KMS-11 (cell line): ENCODE measurements around the gene NFASC.

Experiments used
- H2AFZ ChIP-seq: fragments of 200-600 bp; sonication (generic); 2 replicates; pipeline ENCODE4 v1.6.1; 2016; ENCODE audit warnings: antibody characterized with exemption, mixed run types, low read depth
- H3K27ac ChIP-seq: fragments of 200-600 bp; sonication (generic); 2 replicates; pipeline ENCODE4 v1.6.1; 2016; ENCODE audit warnings: mild to moderate bottlenecking, mixed run types
- H3K27me3 ChIP-seq: fragments of 200-600 bp; sonication (generic); 2 replicates; pipeline ENCODE4 v1.6.1; 2017; ENCODE audit warnings: mild to moderate bottlenecking, low read depth, mixed run types, moderate library complexity; ENCODE audit not compliant: insufficient read depth
- H3K36me3 ChIP-seq: fragments of 200-600 bp; sonication (generic); 2 replicates; pipeline ENCODE4 v1.6.1; 2017; ENCODE audit warnings: mild to moderate bottlenecking, mixed run types; ENCODE audit not compliant: insufficient read depth
- H3K4me1 ChIP-seq: fragments of 200-600 bp; sonication (generic); 2 replicates; pipeline ENCODE4 v1.6.1; 2016; ENCODE audit warnings: mild to moderate bottlenecking, low read depth, mixed run types; ENCODE audit not compliant: poor library complexity, severe bottlenecking
- H3K4me2 ChIP-seq: fragments of 200-600 bp; sonication (generic); 2 replicates; pipeline ENCODE4 v1.7.0; 2016; ENCODE audit warnings: mild to moderate bottlenecking, mixed run types
- H3K4me3 ChIP-seq: fragments of 200-600 bp; sonication (generic); IDR thresholded peaks from 2 replicates; pipeline ENCODE4 v1.6.1; 2017; ENCODE audit warnings: low read depth, low read length, mixed read lengths; ENCODE audit not compliant: insufficient read depth
- H3K79me2 ChIP-seq: fragments of 200-600 bp; sonication (generic); 2 replicates; pipeline ENCODE4 v1.6.1; 2016; ENCODE audit warnings: low read depth, mixed run types; ENCODE audit not compliant: insufficient read depth
- H3K9ac ChIP-seq: fragments of 200-600 bp; sonication (generic); 2 replicates; pipeline ENCODE4 v1.6.1; 2016; ENCODE audit warnings: mild to moderate bottlenecking, mixed run types
- H4K20me1 ChIP-seq: fragments of 200-600 bp; sonication (generic); 2 replicates; pipeline ENCODE4 v1.6.1; 2016; ENCODE audit warnings: mild to moderate bottlenecking, mixed run types; ENCODE audit not compliant: insufficient read depth
- CTCF ChIP-seq: fragments of 200-600 bp; sonication (generic); conservative IDR thresholded peaks from 2 replicates; pipeline ENCODE4 v1.6.1; 2017; ENCODE audit warnings: low read depth, mild to moderate bottlenecking, antibody characterized with exemption, low read length, moderate library complexity, mixed read lengths

The NFASC gene

GRCh38 chr1:204923201-204923600 is 52.5 kb downstream of the NFASC start:
- Histone ChIP-seq H3K27ac (no peak overlapping the region), H4K20me1 (no peaks in the 10 kb centered on the region), H3K79me2 (no peaks in the 10 kb centered on the region), H3K36me3 (no peaks in the 10 kb centered on the region), H3K27me3 (no peaks in the 10 kb centered on the region; the same call in 1 of the 2 replicates), H3K9ac (no peak overlapping the region), H3K4me1 (no peaks in the 10 kb centered on the region), H3K4me3 (no peak overlapping the region), H2AFZ (no peak overlapping the region), H3K4me2 (no peak overlapping the region)
- no peak for TF ChIP-seq CTCF

- Histone ChIP-seq H3K27ac (no peak overlapping the region), H3K36me3 (no peaks in the 10 kb centered on the region), H3K4me2 (no peak overlapping the region), H4K20me1 (no peaks in the 10 kb centered on the region), H3K9ac (no peak overlapping the region), H2AFZ (no peak overlapping the region), H3K79me2 (no peaks in the 10 kb centered on the region), H3K4me3 (no peak overlapping the region), H3K4me1 (no peaks in the 10 kb centered on the region), H3K27me3 (no peaks in the 10 kb centered on the region; the same call in 1 of the 2 replicates)
- no peak for TF ChIP-seq CTCF
These were observed 53.0 kb downstream of the NFASC start for GRCh38 chr1:204923626-204924012.

GRCh38 chr1:204924013-204924759 is 53.5 kb downstream of the NFASC start:
- TF ChIP-seq CTCF = no peak
- no peak overlapping the region for H3K4me2 ChIP-seq
- no peak overlapping the region for H2AFZ ChIP-seq
- H3K4me3 ChIP-seq = no peak overlapping the region
- no peak overlapping the region for H3K9ac ChIP-seq
- H3K27ac ChIP-seq = no peak overlapping the region
- no peaks in the 10 kb centered on the region for H3K4me1 ChIP-seq
- no peaks in the 10 kb centered on the region for H3K79me2 ChIP-seq
- H3K36me3 ChIP-seq = no peaks in the 10 kb centered on the region
- no peaks in the 10 kb centered on the region; the same call in 1 of the 2 replicates for H3K27me3 ChIP-seq
- H4K20me1 ChIP-seq = no peaks in the 10 kb centered on the region

GRCh38 chr1:204925701-204926100 is 55.0 kb downstream of the NFASC start:
- no peak for TF ChIP-seq CTCF
- H3K27me3 ChIP-seq = no peaks in the 10 kb centered on the region; the same call in 1 of the 2 replicates
- no peaks in the 10 kb centered on the region for H3K4me1 ChIP-seq

More at GRCh38 chr1:204925701-204926100, 55.0 kb downstream of the NFASC start:
- no peak overlapping the region for H3K9ac ChIP-seq
- H3K36me3 ChIP-seq = no peaks in the 10 kb centered on the region
- no peak overlapping the region for H2AFZ ChIP-seq
- no peak overlapping the region for H3K4me2 ChIP-seq
- no peak overlapping the region for H3K27ac ChIP-seq
- no peaks in the 10 kb centered on the region for H3K79me2 ChIP-seq
- no peaks in the 10 kb centered on the region for H4K20me1 ChIP-seq
- H3K4me3 ChIP-seq = no peak overlapping the region
